Hepatocyte (in vitro differentiated cells): ENCODE measurements around the gene GRIK4. TPM values are rescaled to one million over a fixed set of nuclear protein-coding genes. Genes with fewer than 3 reads are reported as not detected.

Experiments
- DNase-seq: peaks from one replicate; pipeline ENCODE4 v3.0.0-alpha.2; 2016; ENCODE audit warnings: low spot score
- H2AFZ ChIP-seq: fragments of 200-600 bp; sonication (generic); 2 replicates; pipeline ENCODE4 v1.6.0; 2016; ENCODE audit warnings: antibody characterized with exemption, mild to moderate bottlenecking
- H3K27ac ChIP-seq: fragments of 200-600 bp; sonication (generic); 2 replicates; pipeline ENCODE4 v1.5.1; 2016; ENCODE audit warnings: mild to moderate bottlenecking
- H3K27me3 ChIP-seq: fragments of 200-600 bp; sonication (generic); 2 replicates; pipeline ENCODE4 v1.6.1; 2016
- H3K36me3 ChIP-seq: fragments of 200-600 bp; sonication (generic); replicated peaks from 2 replicates; pipeline ENCODE4 v1.5.1; 2016; ENCODE audit warnings: low read depth; ENCODE audit not compliant: insufficient read depth
- H3K4me1 ChIP-seq: fragments of 200-600 bp; sonication (generic); 2 replicates; pipeline ENCODE4 v1.5.1; 2016; ENCODE audit warnings: mild to moderate bottlenecking, moderate library complexity; ENCODE audit not compliant: insufficient read depth
- H3K4me2 ChIP-seq: fragments of 200-600 bp; sonication (generic); 2 replicates; pipeline ENCODE4 v1.6.0; 2016
- H3K4me3 ChIP-seq: fragments of 200-600 bp; sonication (generic); 2 replicates; pipeline ENCODE4 v1.5.1; 2016; ENCODE audit warnings: mild to moderate bottlenecking
- H3K79me2 ChIP-seq: fragments of 200-600 bp; sonication (generic); 2 replicates; pipeline ENCODE4 v1.6.0; 2017; ENCODE audit warnings: mild to moderate bottlenecking
- H3K9me2 ChIP-seq: fragments of 200-600 bp; sonication (generic); replicated peaks from 2 replicates; pipeline ENCODE4 v1.6.0; 2017; ENCODE audit warnings: mild to moderate bottlenecking; ENCODE audit not compliant: insufficient read depth
- H3K9me3 ChIP-seq: fragments of 200-600 bp; sonication (generic); 2 replicates; pipeline ENCODE4 v1.5.1; 2016; ENCODE audit warnings: low read depth, mild to moderate bottlenecking
- H4K20me1 ChIP-seq: fragments of 200-600 bp; sonication (generic); 2 replicates; pipeline ENCODE4 v1.6.0; 2016; ENCODE audit warnings: mild to moderate bottlenecking; ENCODE audit not compliant: insufficient read depth, poor library complexity, severe bottlenecking
- CTCF ChIP-seq: fragments of 200-600 bp; sonication (generic); IDR thresholded peaks from 2 replicates; pipeline ENCODE4 v1.5.1; 2016; ENCODE audit warnings: antibody characterized with exemption, mild to moderate bottlenecking; ENCODE audit not compliant: poor library complexity
- EZH2 ChIP-seq: fragments of 200-600 bp; sonication (generic); IDR thresholded peaks from 2 replicates; pipeline ENCODE4 v1.6.1; 2016; ENCODE audit warnings: antibody characterized with exemption, mild to moderate bottlenecking, borderline replicate concordance
- EZH2phosphoT487 ChIP-seq: fragments of 200-600 bp; sonication (generic); IDR thresholded peaks from one replicate; pipeline ENCODE4 v1.6.1; 2018; ENCODE audit warnings: antibody characterized with exemption, mild to moderate bottlenecking, low read depth, moderate library complexity; ENCODE audit not compliant: unreplicated experiment, severe bottlenecking
- whole genome bisulfite sequencing: methylation state at CpG from one replicate; pipeline ENCODE4 v1.1.6; 2016; ENCODE audit warnings: low lambda C conversion rate; ENCODE audit errors: missing lambda C conversion rate; 5-methylcytosine and 5-hydroxymethylcytosine counted together
- polyA plus RNA-seq: library from polyadenylated mRNA; unstranded; fragments of >200 nt; fragmentation: Nextera tagmentation; extraction: Ambion mirVana; gene quantifications from 2 replicates; pipeline ENCODE4 v1.2.1, GENCODE V29; 2016
- total RNA-seq: library from RNA; depleted of rRNA; stranded (reverse); fragments of >200 nt; gene quantifications from 2 replicates; pipeline ENCODE4 v1.2.3, GENCODE V29; 2014

Gene GRIK4
- total and polyA plus RNA-seq, 2 experiments from 2014 or later: 1.5 to 2.3 TPM

- Histone ChIP-seq H3K4me2 (no peak overlapping the region), H3K4me3 (no peak overlapping the region), H3K4me1 (peaks cover 27% of the 10 kb centered on the region), H3K27ac (no peak overlapping the region), H3K9me2 (no peaks in the 10 kb centered on the region), H3K27me3 (peaks cover 5% of the 10 kb centered on the region), H3K36me3 (no peaks in the 10 kb centered on the region), H3K79me2 (no peaks in the 10 kb centered on the region), H3K9me3 (no peaks in the 10 kb centered on the region), H4K20me1 (no peaks in the 10 kb centered on the region), H2AFZ (no peak overlapping the region)
- no peak for TF ChIP-seq EZH2phosphoT487
- no peak for TF ChIP-seq CTCF
- TF ChIP-seq EZH2: no peak
- WGBS: 91% methylated on average over 4 of the region's 4 CpGs
- DNase-seq: no peak
Measured at GRCh38 chr11:120528749-120529148, 17.2 kb downstream of the GRIK4 start.

- Histone ChIP-seq H3K4me1 (peaks cover 27% of the 10 kb centered on the region), H3K79me2 (no peaks in the 10 kb centered on the region), H3K36me3 (no peaks in the 10 kb centered on the region), H4K20me1 (no peaks in the 10 kb centered on the region), H3K4me3 (no peak overlapping the region), H3K9me3 (no peaks in the 10 kb centered on the region), H3K4me2 (no peak overlapping the region), H3K27ac (no peak overlapping the region), H2AFZ (no peak overlapping the region), H3K9me2 (no peaks in the 10 kb centered on the region), H3K27me3 (peaks cover 5% of the 10 kb centered on the region)
- TF ChIP-seq EZH2phosphoT487 (no peak), EZH2 (no peak), CTCF (no peak)
- 86% methylated on average over 7 of the region's 7 CpGs for WGBS
- DNase-seq: no peak
Measured at GRCh38 chr11:120529214-120529613, 17.7 kb downstream of the GRIK4 start.

DNA sequence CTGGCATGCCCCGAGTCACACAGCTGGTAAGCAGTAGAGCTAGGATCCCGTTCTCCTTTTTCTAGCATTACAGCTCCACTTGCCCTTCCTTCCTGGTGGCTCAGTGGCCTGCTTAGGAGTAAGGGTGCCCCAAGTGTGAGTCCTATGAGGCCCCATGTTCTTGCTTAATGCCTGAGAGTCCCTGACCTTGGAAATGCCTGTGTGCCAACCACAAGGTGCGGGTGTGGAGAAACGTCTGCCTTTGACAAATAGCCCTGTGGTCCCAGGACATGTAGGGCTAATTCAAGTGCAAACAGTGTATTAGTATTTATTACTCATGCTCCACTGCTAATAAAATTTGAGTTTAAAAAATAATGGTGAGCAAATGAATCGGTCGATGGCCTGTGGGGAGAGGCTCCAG lies 18.4 kb downstream of the GRIK4 start:
- 70% methylated on average over 6 of the region's 6 CpGs for WGBS

DNA sequence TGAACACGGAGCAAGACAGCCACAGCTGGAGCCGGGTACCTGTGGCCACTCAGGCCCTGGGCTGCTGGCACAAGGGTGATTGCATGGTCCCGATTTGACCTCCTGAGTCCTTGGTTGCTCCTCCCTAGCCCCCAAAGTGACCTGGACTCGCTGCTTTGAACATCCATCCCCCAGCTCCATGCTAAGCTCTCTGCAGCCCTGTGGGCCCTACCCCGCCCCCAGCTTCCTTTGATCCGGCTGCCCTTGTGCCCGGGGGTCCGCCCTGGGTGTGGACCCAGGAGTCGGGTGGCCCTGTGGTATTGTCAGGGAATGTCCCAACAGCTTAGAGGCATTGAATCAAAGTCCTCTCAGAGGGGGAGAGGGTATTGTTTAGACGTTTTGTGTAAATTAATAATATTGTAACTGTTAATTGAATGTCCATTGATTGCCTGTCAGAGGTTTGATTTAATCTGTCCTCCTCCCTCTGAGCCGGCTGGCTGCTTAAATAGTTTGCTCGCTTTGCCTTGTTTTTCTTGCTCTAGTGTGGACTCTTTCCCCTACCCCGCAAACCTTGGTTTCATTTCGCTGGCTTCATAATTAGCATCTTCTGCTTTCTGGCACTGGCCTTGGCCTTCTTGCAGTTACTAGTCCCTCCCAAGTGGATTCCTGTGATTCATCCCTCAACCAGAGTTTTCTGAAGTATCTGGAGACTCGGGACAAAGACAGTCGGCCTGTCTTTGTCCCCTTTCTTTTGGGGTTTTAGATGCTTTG lies 20.7 kb downstream of the GRIK4 start:
- Histone ChIP-seq H3K27ac (no peak overlapping the region), H3K4me3 (no peak overlapping the region), H2AFZ (no peak overlapping the region), H3K79me2 (no peaks in the 10 kb centered on the region), H3K9me3 (no peaks in the 10 kb centered on the region), H3K27me3 (peaks cover 5% of the 10 kb centered on the region), H4K20me1 (no peaks in the 10 kb centered on the region), H3K4me2 (no peak overlapping the region), H3K9me2 (no peaks in the 10 kb centered on the region), H3K4me1 (peaks cover 16% of the 10 kb centered on the region), H3K36me3 (no peaks in the 10 kb centered on the region)
- 74% methylated on average over 16 of the region's 16 CpGs for WGBS
- no peak for DNase-seq
- TF ChIP-seq CTCF: no peak
- no peak for TF ChIP-seq EZH2phosphoT487
- no peak for TF ChIP-seq EZH2

More for the DNA sequence above, 18.4 kb downstream of the GRIK4 start:
- no peak for TF ChIP-seq EZH2phosphoT487
- no peaks in the 10 kb centered on the region for H3K36me3 ChIP-seq
- no peaks in the 10 kb centered on the region for H4K20me1 ChIP-seq
- no peak overlapping the region for H3K4me3 ChIP-seq
- H3K9me3 ChIP-seq: no peaks in the 10 kb centered on the region
- H3K79me2 ChIP-seq: no peaks in the 10 kb centered on the region
- no peak overlapping the region for H2AFZ ChIP-seq
- peaks cover 5% of the 10 kb centered on the region for H3K27me3 ChIP-seq
- H3K4me1 ChIP-seq: peaks cover 27% of the 10 kb centered on the region
- no peaks in the 10 kb centered on the region for H3K9me2 ChIP-seq
- no peak overlapping the region for H3K4me2 ChIP-seq
- DNase-seq: no peak
- H3K27ac ChIP-seq: peak overlapping the region; percentile 17
